NB4 (cell line): ENCODE measurements around the gene DOK7.

Experiments
- DNase-seq: peaks from one replicate; pipeline ENCODE4 v3.0.0; 2010; ENCODE audit warnings: low read depth
- H3K4me3 ChIP-seq: one replicate; pipeline ENCODE4 v1.5.1; 2011; ENCODE audit warnings: mild to moderate bottlenecking, low read depth, low read length, moderate library complexity
- MYC ChIP-seq: IDR thresholded peaks from 2 replicates; pipeline ENCODE4 v1.6.1; 2011; ENCODE audit warnings: low read depth, low read length
- POLR2A ChIP-seq: IDR thresholded peaks from 2 replicates; pipeline ENCODE4 v1.6.1; 2011; ENCODE audit warnings: mild to moderate bottlenecking; ENCODE audit not compliant: insufficient read length; ENCODE audit errors: extremely low read depth
- TF ChIP-seq, protein P1 (sequence below): IDR thresholded peaks from 2 replicates; pipeline ENCODE4 v1.6.1; 2011; ENCODE audit warnings: low read depth, low read length
- TF ChIP-seq, protein P2 (sequence below): IDR thresholded peaks from one replicate; pipeline ENCODE4 v1.5.1; 2012; ENCODE audit warnings: low read depth, low read length

The DOK7 gene

DNA sequence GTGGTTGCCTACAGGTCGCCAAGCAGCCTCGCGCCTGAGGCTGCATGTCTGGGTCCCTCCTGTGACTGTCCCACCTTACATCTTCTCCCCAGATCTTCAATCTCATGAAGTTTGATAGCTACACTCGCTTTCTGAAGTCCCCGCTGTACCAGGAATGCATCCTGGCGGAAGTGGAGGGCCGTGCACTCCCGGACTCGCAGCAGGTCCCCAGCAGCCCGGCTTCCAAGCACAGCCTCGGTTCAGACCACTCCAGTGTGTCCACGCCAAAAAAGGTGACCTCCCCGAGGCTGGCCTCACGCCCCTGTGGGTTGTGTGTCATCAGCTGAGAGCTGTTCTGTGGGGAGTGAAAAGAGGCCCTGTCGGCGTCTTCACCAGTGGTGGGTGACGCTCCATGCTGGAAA lies 46.3 kb upstream of the DOK7 start:
- TF ChIP-seq, protein P1, sequence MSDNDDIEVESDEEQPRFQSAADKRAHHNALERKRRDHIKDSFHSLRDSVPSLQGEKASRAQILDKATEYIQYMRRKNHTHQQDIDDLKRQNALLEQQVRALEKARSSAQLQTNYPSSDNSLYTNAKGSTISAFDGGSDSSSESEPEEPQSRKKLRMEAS: no peak
- no peak overlapping the region for H3K4me3 ChIP-seq
- DNase-seq: no peak

DNA sequence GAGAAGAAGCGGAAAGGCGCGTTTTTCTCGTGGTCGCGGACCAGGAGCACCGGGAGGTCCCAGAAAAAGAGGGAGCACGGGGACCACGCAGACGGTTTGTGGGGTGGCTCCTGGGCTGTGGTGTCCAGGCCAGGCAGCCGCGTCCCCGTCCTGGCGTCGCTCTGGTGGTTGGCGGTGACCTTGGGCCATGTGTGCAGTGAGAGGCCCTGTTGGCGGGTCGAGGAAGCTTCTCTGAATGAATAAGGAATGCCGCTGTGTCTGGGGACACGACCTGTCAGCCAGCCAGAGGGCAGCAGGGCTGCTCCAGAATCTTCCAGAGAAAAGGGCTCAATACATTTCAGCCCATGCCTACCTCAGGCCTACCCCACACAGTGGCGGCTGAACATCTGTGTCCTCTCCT lies 45.7 kb upstream of the DOK7 start:
- no peak overlapping the region for H3K4me3 ChIP-seq
- TF ChIP-seq POLR2A: no peak
- TF ChIP-seq, protein P2, sequence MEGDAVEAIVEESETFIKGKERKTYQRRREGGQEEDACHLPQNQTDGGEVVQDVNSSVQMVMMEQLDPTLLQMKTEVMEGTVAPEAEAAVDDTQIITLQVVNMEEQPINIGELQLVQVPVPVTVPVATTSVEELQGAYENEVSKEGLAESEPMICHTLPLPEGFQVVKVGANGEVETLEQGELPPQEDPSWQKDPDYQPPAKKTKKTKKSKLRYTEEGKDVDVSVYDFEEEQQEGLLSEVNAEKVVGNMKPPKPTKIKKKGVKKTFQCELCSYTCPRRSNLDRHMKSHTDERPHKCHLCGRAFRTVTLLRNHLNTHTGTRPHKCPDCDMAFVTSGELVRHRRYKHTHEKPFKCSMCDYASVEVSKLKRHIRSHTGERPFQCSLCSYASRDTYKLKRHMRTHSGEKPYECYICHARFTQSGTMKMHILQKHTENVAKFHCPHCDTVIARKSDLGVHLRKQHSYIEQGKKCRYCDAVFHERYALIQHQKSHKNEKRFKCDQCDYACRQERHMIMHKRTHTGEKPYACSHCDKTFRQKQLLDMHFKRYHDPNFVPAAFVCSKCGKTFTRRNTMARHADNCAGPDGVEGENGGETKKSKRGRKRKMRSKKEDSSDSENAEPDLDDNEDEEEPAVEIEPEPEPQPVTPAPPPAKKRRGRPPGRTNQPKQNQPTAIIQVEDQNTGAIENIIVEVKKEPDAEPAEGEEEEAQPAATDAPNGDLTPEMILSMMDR: no peak
- TF ChIP-seq, protein P1: no peak
- no peak for TF ChIP-seq MYC
- DNase-seq: no peak

DNA sequence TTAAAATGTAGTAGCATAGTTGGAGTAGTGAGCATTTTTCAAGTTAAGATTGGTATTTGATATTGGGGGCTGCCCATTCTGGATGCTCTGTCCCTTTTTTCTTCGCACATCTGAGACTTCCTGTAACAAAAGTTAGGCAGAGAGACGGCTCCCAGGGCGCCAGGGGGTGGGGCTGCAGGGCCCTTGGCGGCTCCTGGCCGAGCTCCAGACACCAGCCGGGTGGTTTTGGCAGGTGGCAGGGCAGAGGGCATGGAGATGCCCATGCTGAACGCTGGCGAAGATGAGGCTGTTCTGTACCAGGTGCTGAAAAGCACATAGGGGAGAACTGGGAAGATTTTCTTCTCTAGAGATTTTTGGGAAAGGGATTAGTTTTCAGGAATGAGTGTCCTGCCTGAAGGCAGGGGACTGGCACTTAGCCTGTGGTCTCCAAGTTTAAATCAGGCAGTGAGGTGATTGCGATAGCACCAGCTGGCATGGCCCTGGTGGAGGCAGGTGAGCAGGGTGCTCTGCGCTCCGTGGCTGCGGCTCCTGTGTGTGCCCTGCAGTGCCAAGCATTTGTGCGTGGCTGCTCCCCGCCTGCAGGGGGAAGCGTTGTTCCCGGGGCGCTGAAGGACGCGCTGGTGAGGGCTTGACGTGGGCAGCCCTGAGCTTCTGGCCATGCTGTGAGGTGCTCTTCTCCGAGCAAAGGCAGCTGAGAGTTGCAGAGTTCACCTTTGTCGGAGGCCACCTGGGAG lies 44.9 kb upstream of the DOK7 start:
- DNase-seq: peak; percentile 37
- no peak overlapping the region for H3K4me3 ChIP-seq
- no peak for TF ChIP-seq MYC
- TF ChIP-seq, protein P2: peak; percentile 36

DNA sequence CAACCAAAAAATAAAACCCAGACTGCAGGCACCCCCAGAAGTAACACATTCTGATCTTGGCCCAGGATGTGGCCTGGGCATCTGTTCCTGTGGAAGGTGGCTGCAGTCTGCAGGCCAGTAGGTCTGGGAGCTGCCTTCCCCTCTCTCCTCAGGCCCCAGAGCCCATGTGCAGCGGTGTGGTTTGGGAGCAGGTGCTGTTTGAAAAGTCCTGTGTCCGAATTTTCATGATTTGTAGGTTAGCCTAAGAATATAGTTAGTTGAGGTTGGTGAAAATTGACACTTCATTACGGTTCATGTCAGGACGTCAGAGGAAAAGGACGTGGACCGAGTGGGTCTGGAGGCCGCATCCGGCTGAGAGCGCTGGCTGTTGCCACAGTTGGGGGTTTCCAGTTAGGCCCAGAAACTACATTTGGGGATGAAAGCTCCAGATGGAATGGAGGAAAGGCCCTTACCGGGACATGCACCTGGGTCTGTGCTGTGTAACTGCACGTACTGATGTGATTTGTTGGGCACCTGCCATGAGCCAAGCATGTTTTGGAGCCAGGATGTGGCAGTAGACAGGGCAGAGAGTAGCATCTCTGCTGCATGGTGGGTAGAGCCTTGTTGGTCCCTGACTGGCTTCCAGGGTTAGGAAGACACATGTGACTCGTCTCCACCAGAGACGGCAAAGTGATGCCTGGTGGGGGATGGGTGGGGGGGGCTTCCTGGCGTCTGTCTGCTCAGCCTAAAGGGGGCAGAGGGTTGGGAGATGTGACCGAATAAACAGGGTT lies 43.1 kb upstream of the DOK7 start:
- DNase-seq: no peak
- no peak overlapping the region for H3K4me3 ChIP-seq
- TF ChIP-seq MYC (no peak), POLR2A (no peak)
- TF ChIP-seq, protein P2: no peak
- TF ChIP-seq, protein P1: no peak

DNA sequence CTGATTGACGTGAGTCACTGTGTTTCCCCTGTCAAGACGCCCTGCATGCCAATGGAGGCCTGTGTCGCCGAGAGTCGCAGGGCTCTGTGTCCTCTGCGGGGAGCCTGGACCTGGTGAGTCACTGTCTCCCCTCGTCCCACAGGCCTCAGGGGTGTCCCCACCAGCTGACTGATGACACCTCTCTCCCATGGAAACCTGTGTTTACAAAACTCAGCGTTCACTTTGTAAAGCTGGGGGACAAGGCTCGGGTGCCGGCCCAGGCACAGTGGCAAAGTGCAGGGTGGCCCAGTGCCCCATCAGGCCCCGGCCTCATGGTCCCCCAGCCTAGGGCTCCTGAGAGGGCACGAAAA lies 42.5 kb upstream of the DOK7 start:
- no peak overlapping the region for H3K4me3 ChIP-seq
- TF ChIP-seq POLR2A (no peak), MYC (no peak)
- TF ChIP-seq, protein P1: no peak
- TF ChIP-seq, protein P2: no peak
- no peak for DNase-seq

DNA sequence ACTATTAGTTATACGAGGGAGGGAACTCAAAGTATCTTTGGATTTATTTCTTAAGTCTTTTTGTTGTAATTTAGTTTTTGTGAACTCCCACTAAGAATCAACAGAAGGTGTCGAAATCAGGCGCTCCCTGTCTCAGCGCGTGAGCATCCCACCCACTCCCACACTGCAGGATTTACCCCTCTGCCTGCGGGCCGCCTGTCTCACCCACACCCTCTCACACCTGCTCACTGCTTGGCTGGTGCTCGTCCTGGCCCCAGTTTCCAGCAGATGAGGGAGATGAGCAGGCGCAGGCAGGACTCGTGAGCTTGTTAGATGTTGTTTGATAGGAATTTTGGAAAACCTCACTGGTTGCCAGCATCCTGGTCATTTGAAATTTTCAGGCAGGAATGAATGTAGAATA lies 42.1 kb upstream of the DOK7 start:
- no peak overlapping the region for H3K4me3 ChIP-seq
- no peak for DNase-seq
- TF ChIP-seq, protein P2: no peak
